H4 (cell line): ENCODE results near the gene CDC73. TPM values are rescaled to one million over a fixed set of nuclear protein-coding genes. Genes with fewer than 3 reads are reported as not detected.
"Not testable (repeated sequence)": the region's sequence is repeated elsewhere in the genome, so short reads cannot be mapped to it uniquely, and the experiment has no call there.

Experiments used
- DNase-seq: peaks from one replicate; pipeline ENCODE4 v3.0.0-alpha.2; 2015; ENCODE audit warnings: low spot score
- total RNA-seq: library from RNA; depleted of rRNA; stranded (reverse); fragments of >200 nt; shearing (Covaris generic); gene quantifications from 2 replicates; pipeline ENCODE4 v1.2.3, GENCODE V29; 2014; rRNA removed

Gene CDC73
- total RNA-seq, 1 experiment from 2014 or later = 16.6 TPM

- no peak for DNase-seq
Measured at GRCh38 chr1:193284219-193284618, 162.4 kb downstream of the CDC73 start.

GRCh38 chr1:193285641-193286040, 163.8 kb downstream of the CDC73 start:
- DNase-seq = no peak

DNA sequence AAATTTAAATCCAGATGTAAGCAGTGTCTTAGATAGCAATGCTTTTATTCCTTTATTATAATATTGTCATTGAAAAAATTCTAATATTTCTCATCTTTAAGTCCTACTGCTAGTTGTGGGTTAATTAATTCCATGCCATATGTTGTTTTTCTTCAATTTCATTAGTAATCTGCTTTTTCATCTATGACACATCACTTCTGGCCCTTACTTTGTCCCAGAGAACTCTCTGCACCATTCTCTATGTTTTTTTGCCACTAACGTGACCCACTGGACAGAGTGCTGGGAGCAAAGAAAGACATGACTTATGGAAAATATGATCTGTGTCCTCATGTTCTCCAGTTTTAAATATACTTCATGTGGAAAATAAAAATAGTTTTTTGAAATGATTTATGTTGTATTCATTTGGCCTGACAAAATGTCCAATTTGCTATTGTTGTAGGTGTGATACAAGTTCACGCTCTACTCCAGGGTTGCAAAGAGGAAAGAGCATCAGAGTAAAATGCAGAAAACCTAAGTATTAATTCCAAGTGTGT, 166.8 kb downstream of the CDC73 start:
- not testable (repeated sequence) for DNase-seq

GRCh38 chr1:193293726-193294125, 171.9 kb downstream of the CDC73 start:
- no peak for DNase-seq

DNA sequence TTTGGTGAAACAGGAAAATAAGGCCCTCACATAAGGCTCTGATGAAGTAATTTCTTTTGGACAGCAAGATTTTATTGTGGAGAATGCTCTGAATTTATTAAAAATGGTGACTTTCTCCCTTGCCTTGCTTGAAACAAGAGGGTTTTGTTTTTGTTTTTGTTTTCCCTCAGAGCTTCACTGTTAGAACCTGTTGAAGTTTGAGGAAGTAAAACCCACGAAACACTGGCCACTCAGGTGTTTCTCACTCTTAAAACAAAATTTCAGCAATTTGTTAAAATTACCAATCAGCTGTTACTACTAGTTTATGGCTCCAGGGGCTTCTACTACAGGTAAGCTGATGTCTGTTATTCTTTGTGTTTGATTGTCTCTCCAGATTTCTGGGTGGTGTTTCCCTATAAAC, 177.2 kb downstream of the CDC73 start:
- DNase-seq = no peak

GRCh38 chr1:193301746-193302145, 179.9 kb downstream of the CDC73 start:
- no peak for DNase-seq

DNA sequence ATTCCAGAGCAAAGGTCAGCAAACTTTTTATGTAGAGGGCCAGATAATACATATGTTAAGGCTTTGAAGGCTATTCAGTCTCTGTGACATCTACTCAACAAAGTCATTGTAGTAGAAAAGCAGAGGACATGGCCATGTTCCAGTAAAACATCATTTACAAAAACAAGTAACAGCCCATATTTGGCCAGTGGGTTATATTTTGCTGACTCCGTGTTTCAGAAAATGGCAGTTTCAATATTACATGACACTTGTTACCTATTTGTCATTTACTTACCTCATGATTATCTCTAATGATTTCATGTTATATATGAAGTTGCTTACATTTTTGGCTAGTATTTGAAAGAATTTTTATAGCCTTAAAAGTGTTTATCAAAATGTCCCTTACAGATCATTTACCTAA, 182.0 kb downstream of the CDC73 start:
- no peak for DNase-seq

Other genes starting within 250 kb of the CDC73 start
- gene UCHL5, start 62.7 kb upstream of the CDC73 start, total RNA-seq = 14.1 and 25.6 TPM in 2 replicates
- gene RO60, start 62.4 kb upstream of the CDC73 start, total RNA-seq = 31.8 and 49.5 TPM in 2 replicates
- gene GLRX2, start 16.6 kb upstream of the CDC73 start, total RNA-seq = 26.7 and 41.3 TPM in 2 replicates
- gene B3GALT2, start 64.6 kb downstream of the CDC73 start, total RNA-seq = 0.99 and 2.3 TPM in 2 replicates